GM10266 (cell line): ENCODE data around the gene FAM43A.
A peak's percentile ranks its signal among the peaks of the same experiment; 100 is the strongest.

ENCODE experiments used
- DNase-seq: peaks from one replicate; pipeline ENCODE4 v3.0.0; 2012; ENCODE audit errors: extremely low spot score
- CTCF ChIP-seq: IDR thresholded peaks from 2 replicates; pipeline ENCODE4 v1.5.1; 2012; ENCODE audit warnings: mild to moderate bottlenecking, low read depth; ENCODE audit not compliant: control insufficient read depth, insufficient read depth; ENCODE audit errors: missing control alignments

Gene FAM43A

DNA sequence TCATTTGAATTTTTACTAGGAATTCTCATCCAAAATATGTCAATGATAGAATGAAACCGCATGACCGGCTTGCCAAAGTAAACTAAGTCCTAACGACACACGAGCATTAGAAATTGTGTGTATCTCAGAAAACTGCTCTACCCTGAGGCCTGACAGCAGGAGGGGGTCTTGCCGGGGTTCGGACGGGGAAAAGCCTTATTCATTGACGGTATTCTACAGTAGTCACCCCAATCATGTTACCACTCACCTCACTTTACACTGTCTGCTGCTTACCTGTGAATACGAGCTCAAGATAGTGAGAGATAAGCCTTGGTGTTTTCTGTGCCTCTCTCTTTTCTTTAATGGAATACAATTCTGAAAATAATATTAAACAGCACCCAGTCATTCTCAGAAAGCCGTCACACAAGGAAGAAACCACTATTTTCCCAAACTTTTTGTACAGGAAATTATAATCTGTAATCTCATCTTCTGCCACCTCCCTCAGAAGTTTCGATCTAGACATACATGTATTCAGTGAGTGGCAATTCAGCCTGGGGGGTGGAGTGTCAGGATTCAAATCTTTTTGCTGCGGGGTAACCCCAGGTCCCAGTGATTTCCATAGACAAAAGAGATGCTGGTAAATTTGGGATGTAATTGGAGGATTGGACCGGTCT is 492 bp upstream of the FAM43A start:
- no peak for DNase-seq
- TF ChIP-seq CTCF, result no peak

GRCh38 chr3:194686414-194686815 is 732 bp downstream of the FAM43A start:
- no peak for DNase-seq
- no peak for TF ChIP-seq CTCF

GRCh38 chr3:194686816-194687637 is 1.3 kb downstream of the FAM43A start:
- peak; percentile 67 for DNase-seq

DNA sequence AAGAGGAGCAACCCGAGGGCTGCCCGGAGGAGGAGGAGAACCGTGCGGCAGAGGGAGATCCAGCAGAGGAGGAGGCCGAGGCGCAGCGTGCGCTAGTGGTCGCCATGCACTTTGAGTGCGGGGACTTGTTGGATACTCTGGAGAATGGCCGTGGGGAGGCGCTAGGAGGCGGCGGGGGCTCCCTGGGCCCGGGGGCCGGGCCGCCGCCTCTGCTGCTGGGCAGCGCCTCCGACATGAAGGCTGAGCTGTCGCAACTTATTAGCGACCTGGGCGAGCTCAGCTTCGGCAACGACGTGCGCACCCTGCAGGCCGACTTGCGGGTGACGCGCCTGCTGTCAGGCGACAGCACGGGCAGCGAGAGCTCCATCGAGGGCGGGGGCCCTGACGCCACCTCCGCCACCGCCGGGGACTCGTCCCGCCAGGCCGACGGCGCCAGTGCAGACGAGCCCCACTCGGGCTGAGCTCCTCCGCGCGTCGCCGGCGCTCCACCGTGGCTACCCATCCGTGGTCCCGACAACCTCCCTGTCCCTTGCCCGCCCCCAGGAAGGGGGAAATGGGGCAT is 2.0 kb downstream of the FAM43A start:
- peak; percentile 87 for TF ChIP-seq CTCF
- DNase-seq, result peak; percentile 86

More at GRCh38 chr3:194686816-194687637, 1.3 kb downstream of the FAM43A start:
- no peak for TF ChIP-seq CTCF

- peak; percentile 83 for DNase-seq
- TF ChIP-seq CTCF, result no peak
Measured at GRCh38 chr3:194688200-194688740, 2.6 kb downstream of the FAM43A start.

DNA sequence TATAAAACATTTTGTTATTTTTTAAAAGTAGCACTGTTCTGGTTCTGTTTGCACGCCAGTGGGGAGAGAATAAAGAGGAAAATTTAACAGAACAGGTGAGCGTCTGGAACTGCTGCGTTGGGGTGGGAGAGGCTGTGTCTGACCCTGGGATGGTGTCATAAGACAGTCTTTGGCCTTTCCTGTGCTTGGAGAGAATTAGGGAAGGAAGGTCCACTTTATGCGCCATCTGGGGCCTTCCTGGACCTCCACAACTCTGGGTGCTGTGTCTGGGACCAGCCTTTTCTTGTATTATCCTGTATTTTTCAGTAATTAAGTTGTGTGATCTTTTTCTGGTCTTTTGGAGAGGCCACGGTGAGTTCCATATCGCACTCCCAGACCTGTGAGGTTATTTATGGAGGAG is 3.3 kb downstream of the FAM43A start:
- no peak for DNase-seq
- no peak for TF ChIP-seq CTCF
